MM.1S (cell line): Measurements from ENCODE around the gene EHF.

Source experiments
- DNase-seq: peaks from one replicate; pipeline ENCODE4 v3.0.0-alpha.2; 2015
- H2AFZ ChIP-seq: fragments of 300-600 bp; sonication (generic); 2 replicates; pipeline ENCODE4 v1.6.0; 2016; ENCODE audit warnings: antibody characterized with exemption, low read length
- H3F3A ChIP-seq: fragments of 300-600 bp; sonication (generic); 2 replicates; pipeline ENCODE4 v1.6.1; 2016; ENCODE audit warnings: mild to moderate bottlenecking, antibody characterized with exemption, low read length, moderate library complexity, mixed read lengths; ENCODE audit not compliant: insufficient read depth
- H3K27ac ChIP-seq: fragments of 300-600 bp; sonication (generic); 2 replicates; pipeline ENCODE4 v1.5.1; 2016; ENCODE audit warnings: mild to moderate bottlenecking, low read length
- H3K27me3 ChIP-seq: fragments of 300-600 bp; sonication (generic); replicated peaks from 2 replicates; pipeline ENCODE4 v1.6.0; 2016; ENCODE audit warnings: low read length; ENCODE audit not compliant: insufficient read depth
- H3K36me3 ChIP-seq: fragments of 300-600 bp; sonication (generic); replicated peaks from 2 replicates; pipeline ENCODE4 v1.6.1; 2016; ENCODE audit warnings: mild to moderate bottlenecking, low read length, mixed read lengths; ENCODE audit not compliant: insufficient read depth
- H3K4me1 ChIP-seq: fragments of 300-600 bp; sonication (generic); 2 replicates; pipeline ENCODE4 v1.6.1; 2016; ENCODE audit warnings: low read length, mixed read lengths
- H3K4me2 ChIP-seq: fragments of 300-600 bp; sonication (generic); 2 replicates; pipeline ENCODE4 v1.6.0; 2016; ENCODE audit warnings: low read depth, low read length
- H3K4me3 ChIP-seq: fragments of 300-600 bp; sonication (generic); 2 replicates; pipeline ENCODE4 v1.5.1; 2016; ENCODE audit warnings: low read length, mixed read lengths
- H3K79me2 ChIP-seq: fragments of 300-600 bp; sonication (generic); 2 replicates; pipeline ENCODE4 v1.6.1; 2016; ENCODE audit warnings: mixed run types, low read length, mixed read lengths
- H3K9ac ChIP-seq: fragments of 300-600 bp; sonication (generic); 2 replicates; pipeline ENCODE4 v1.6.1; 2016; ENCODE audit warnings: low read length, mixed read lengths
- H3K9me2 ChIP-seq: fragments of 300-600 bp; sonication (generic); replicated peaks from 2 replicates; pipeline ENCODE4 v1.6.1; 2016; ENCODE audit warnings: mild to moderate bottlenecking, low read length, mixed read lengths; ENCODE audit not compliant: insufficient read depth
- H3K9me3 ChIP-seq: fragments of 300-600 bp; sonication (generic); replicated peaks from 2 replicates; pipeline ENCODE4 v1.6.1; 2016; ENCODE audit warnings: mild to moderate bottlenecking, low read length, mixed read lengths; ENCODE audit not compliant: insufficient read depth
- H4K20me1 ChIP-seq: fragments of 300-600 bp; sonication (generic); 2 replicates; pipeline ENCODE4 v1.6.1; 2016; ENCODE audit warnings: mild to moderate bottlenecking, low read length, moderate library complexity, mixed read lengths; ENCODE audit not compliant: insufficient read depth
- EZH2 ChIP-seq: fragments of 300-600 bp; sonication (generic); optimal IDR thresholded peaks from 2 replicates; pipeline ENCODE3; 2017; ENCODE audit warnings: low read depth, mild to moderate bottlenecking, antibody characterized with exemption, low read length, mixed read lengths
- EZH2phosphoT487 ChIP-seq: fragments of 300-600 bp; sonication (generic); IDR thresholded peaks from 2 replicates; pipeline ENCODE4 v1.6.1; 2018; ENCODE audit warnings: antibody characterized with exemption, low read length
- TF ChIP-seq, protein P1 (sequence below): fragments of 300-600 bp; sonication (generic); IDR thresholded peaks from 2 replicates; pipeline ENCODE4 v1.5.1; 2016; ENCODE audit warnings: antibody characterized with exemption, low read length, mixed read lengths

EHF gene

DNA sequence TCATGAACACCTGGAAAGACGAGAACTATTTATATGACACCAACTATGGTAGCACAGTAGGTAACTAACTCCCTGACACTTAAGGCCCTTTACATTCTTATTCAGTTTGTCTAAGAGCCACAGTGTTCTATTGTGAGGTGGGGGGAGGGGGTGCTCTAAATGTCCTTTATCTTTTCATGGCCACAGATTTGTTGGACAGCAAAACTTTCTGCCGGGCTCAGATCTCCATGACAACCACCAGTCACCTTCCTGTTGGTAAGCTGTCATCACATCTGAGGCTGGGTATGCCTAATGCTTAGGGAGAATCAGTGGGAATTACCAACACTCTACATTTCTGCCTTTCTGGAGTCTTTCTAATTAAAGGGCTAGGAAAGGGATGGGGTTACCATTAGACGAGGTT, 30.7 kb downstream of the EHF start:
- no peak overlapping the region for H3K4me2 ChIP-seq
- H2AFZ ChIP-seq = no peak overlapping the region
- peaks cover 11% of the 10 kb centered on the region for H3K4me1 ChIP-seq
- H3K27me3 ChIP-seq = no peaks in the 10 kb centered on the region
- H3F3A ChIP-seq = 0 out of 2 replicates have a peak, but pooled peaks cover 4% of the 10 kb centered on the region
- no peak overlapping the region for H3K9ac ChIP-seq
- H3K4me3 ChIP-seq = no peak overlapping the region
- no peak overlapping the region for H3K27ac ChIP-seq
- TF ChIP-seq, protein P1, sequence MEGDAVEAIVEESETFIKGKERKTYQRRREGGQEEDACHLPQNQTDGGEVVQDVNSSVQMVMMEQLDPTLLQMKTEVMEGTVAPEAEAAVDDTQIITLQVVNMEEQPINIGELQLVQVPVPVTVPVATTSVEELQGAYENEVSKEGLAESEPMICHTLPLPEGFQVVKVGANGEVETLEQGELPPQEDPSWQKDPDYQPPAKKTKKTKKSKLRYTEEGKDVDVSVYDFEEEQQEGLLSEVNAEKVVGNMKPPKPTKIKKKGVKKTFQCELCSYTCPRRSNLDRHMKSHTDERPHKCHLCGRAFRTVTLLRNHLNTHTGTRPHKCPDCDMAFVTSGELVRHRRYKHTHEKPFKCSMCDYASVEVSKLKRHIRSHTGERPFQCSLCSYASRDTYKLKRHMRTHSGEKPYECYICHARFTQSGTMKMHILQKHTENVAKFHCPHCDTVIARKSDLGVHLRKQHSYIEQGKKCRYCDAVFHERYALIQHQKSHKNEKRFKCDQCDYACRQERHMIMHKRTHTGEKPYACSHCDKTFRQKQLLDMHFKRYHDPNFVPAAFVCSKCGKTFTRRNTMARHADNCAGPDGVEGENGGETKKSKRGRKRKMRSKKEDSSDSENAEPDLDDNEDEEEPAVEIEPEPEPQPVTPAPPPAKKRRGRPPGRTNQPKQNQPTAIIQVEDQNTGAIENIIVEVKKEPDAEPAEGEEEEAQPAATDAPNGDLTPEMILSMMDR = no peak
- TF ChIP-seq EZH2 = no peak
- TF ChIP-seq EZH2phosphoT487 = no peak
- no peaks in the 10 kb centered on the region for H4K20me1 ChIP-seq
- no peaks in the 10 kb centered on the region for H3K9me2 ChIP-seq
- no peaks in the 10 kb centered on the region for H3K79me2 ChIP-seq
- no peak for DNase-seq
- H3K36me3 ChIP-seq = no peaks in the 10 kb centered on the region
- H3K9me3 ChIP-seq = no peaks in the 10 kb centered on the region

DNA sequence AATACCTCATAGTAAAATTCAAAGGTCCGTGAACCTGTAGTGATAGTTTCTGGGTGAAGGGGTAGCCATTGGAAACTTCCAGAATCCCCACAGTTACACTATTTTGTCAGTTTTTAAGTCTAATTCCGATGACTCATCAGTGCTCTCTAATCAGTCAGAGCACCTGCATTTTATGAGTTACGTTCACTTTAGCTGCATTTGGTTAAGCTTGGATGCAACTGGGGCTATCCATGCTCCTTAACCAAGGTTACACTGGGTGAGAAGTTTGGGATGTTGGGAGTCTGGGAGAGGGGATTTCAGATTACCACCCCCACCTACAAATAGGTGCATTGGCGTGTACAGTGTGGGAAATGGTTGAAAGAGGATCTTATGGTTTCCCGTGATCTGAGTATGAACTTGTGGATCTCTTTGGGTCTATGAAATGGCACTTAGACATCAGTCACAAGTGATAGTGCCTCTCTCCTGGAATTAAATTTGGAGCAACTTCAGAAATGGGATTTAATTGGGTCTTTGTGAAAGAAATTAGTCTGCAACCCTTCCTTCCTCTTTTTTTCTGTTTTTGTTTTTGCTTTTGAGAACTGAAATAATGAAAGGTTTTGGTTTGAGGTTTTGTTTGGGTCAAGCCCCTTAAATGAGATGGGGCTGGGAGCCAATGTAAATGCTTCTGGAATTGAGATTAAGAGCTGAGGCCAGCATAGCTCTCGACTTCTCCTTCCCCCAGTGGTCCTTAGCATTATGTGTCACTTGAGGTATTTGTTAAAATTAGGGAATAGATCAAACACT, 31.5 kb downstream of the EHF start:
- Histone ChIP-seq H3K9me3 (no peaks in the 10 kb centered on the region), H3K9ac (no peak overlapping the region), H3K79me2 (no peaks in the 10 kb centered on the region), H3K36me3 (no peaks in the 10 kb centered on the region), H2AFZ (no peak overlapping the region), H3K4me2 (no peak overlapping the region), H3K4me1 (peaks cover 11% of the 10 kb centered on the region), H3K27ac (no peak overlapping the region), H3K9me2 (no peaks in the 10 kb centered on the region), H3F3A (0 out of 2 replicates have a peak, but pooled peaks cover 4% of the 10 kb centered on the region), H4K20me1 (no peaks in the 10 kb centered on the region), H3K27me3 (no peaks in the 10 kb centered on the region), H3K4me3 (no peak overlapping the region)
- no peak for TF ChIP-seq EZH2
- TF ChIP-seq, protein P1 = no peak
- no peak for TF ChIP-seq EZH2phosphoT487
- no peak for DNase-seq

DNA sequence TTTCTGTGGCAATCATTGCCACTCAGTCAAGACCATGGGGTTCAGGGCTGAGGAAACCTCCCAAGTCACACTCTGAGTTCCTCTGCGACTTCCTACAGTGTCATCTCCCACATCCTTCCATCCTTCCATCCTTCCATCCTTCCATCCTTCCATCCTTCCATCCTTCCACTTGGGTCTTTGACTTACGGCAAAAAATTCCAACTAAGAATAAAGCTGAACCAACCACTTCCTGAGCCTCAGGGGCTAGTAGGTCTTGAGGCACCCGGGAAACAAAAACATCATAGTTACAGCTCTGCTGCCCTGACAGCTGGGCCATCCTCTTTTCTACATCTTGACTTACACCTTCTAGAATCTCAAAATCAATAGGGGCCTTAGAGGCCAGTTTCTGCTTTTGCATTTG, 32.1 kb downstream of the EHF start:
- Histone ChIP-seq H3K9me2 (no peaks in the 10 kb centered on the region), H3F3A (0 out of 2 replicates have a peak, but pooled peaks cover 4% of the 10 kb centered on the region), H3K9ac (no peak overlapping the region), H3K9me3 (no peaks in the 10 kb centered on the region), H3K27ac (no peak overlapping the region), H3K27me3 (no peaks in the 10 kb centered on the region), H4K20me1 (no peaks in the 10 kb centered on the region), H2AFZ (no peak overlapping the region), H3K4me2 (no peak overlapping the region), H3K4me1 (peaks cover 11% of the 10 kb centered on the region), H3K36me3 (no peaks in the 10 kb centered on the region), H3K4me3 (no peak overlapping the region), H3K79me2 (no peaks in the 10 kb centered on the region)
- no peak for DNase-seq
- TF ChIP-seq EZH2 (no peak), EZH2phosphoT487 (no peak)
- TF ChIP-seq, protein P1 = no peak
